H1 (cell line): ENCODE measurements around the gene HOXA11. TPM values are rescaled to one million over a fixed set of nuclear protein-coding genes. Genes with fewer than 3 reads are reported as not detected.

Source experiments
- CTCF ChIA-PET: fragments of 300-600 bp; sonication (Branson Sonifier 250); formaldehyde crosslinking; loops from one replicate; lab custom pipeline; 2021; ENCODE audit not compliant: partially characterized antibody; lab: Charles Lee
- POLR2A ChIA-PET: fragments of 300-600 bp; sonication (Branson Sonifier 250); formaldehyde crosslinking; loops from one replicate; lab custom pipeline; 2021; ENCODE audit warnings: inconsistent platforms; ENCODE audit not compliant: partially characterized antibody; lab: Charles Lee
- DNase-seq, 2 experiments: peaks; one replicate each; pipeline versions ENCODE4 v3.0.0 to v3.0.0-alpha.2; 2010 to 2022; ENCODE audit warnings: low spot score in 2 of 2, low read depth in 1 of 2, mixed read lengths in 1 of 2
- FAIRE-seq: peaks from 2 replicates; lab custom pipeline; 2011; peaks lifted over from hg19 to GRCh38; lab: Jason Lieb, UNC
- H2AFZ ChIP-seq: 2 replicates; pipeline ENCODE4 v1.8.1; 2012; ENCODE audit warnings: low read length, inconsistent platforms
- H2AK5ac ChIP-seq: 2 replicates; pipeline ENCODE4 v1.6.1; 2013; ENCODE audit warnings: low read depth, low read length
- H2BK120ac ChIP-seq: replicated peaks from 2 replicates; pipeline ENCODE3; 2013; ENCODE audit warnings: low read depth, low read length, inconsistent platforms
- H2BK12ac ChIP-seq: 2 replicates; pipeline ENCODE4 v1.6.1; 2013; ENCODE audit warnings: low read depth, low read length
- H2BK15ac ChIP-seq: 2 replicates; pipeline ENCODE4 v1.6.1; 2013; ENCODE audit warnings: low read length
- H2BK20ac ChIP-seq: 2 replicates; pipeline ENCODE4 v1.6.1; 2013; ENCODE audit warnings: low read length
- H2BK5ac ChIP-seq: 2 replicates; pipeline ENCODE4 v1.6.1; 2013; ENCODE audit warnings: low read depth, low read length
- H3K14ac ChIP-seq: 2 replicates; pipeline ENCODE4 v1.6.1; 2013; ENCODE audit warnings: inconsistent platforms; ENCODE audit not compliant: insufficient read length
- H3K18ac ChIP-seq: 2 replicates; pipeline ENCODE4 v1.6.1; 2013; ENCODE audit warnings: low read length; ENCODE audit errors: extremely low read depth
- H3K23ac ChIP-seq: 2 replicates; pipeline ENCODE4 v1.6.1; 2013; ENCODE audit warnings: inconsistent platforms; ENCODE audit not compliant: insufficient read length
- H3K23me2 ChIP-seq: 2 replicates; pipeline ENCODE4 v1.6.1; 2013; ENCODE audit warnings: low read depth, low read length
- H3K27ac ChIP-seq: 2 replicates; pipeline ENCODE4 v1.6.1; 2011; ENCODE audit warnings: low read depth, low read length, inconsistent platforms
- H3K27me3 ChIP-seq, 4 experiments: replicated peaks in 1 of 4; 1 replicate in 1 of 4; 2 replicates in 3 of 4; pipeline versions ENCODE4 v1.6.1 to v1.8.1; 2011 to 2013; ENCODE audit warnings: low read length in 3 of 4, mild to moderate bottlenecking in 3 of 4, inconsistent platforms in 2 of 4, mixed read lengths in 2 of 4, moderate library complexity in 1 of 4; ENCODE audit not compliant: control insufficient read depth in 3 of 4, insufficient read depth in 3 of 4; ENCODE audit errors: extremely low read depth in 1 of 4
- H3K36me3 ChIP-seq, 4 experiments: 2 replicates each; pipeline versions ENCODE4 v1.6.1 to v1.8.1; 2011 to 2013; ENCODE audit warnings: mild to moderate bottlenecking in 4 of 4, low read length in 3 of 4, moderate library complexity in 2 of 4, control low read depth in 1 of 4, inconsistent platforms in 1 of 4; ENCODE audit not compliant: insufficient read depth in 4 of 4, control insufficient read depth in 2 of 4
- H3K4ac ChIP-seq: replicated peaks from 2 replicates; pipeline ENCODE3; 2013; ENCODE audit warnings: low read length, low read depth, mixed read lengths, inconsistent platforms; ENCODE audit not compliant: insufficient read length
- H3K4me1 ChIP-seq, 4 experiments: replicated peaks in 1 of 4; 1 replicate in 1 of 4; 2 replicates in 3 of 4; pipeline versions ENCODE4 v1.6.1 to v1.8.1; 2011 to 2013; ENCODE audit warnings: low read length in 3 of 4, inconsistent platforms in 2 of 4, mixed read lengths in 1 of 4; ENCODE audit not compliant: insufficient read depth in 4 of 4, control insufficient read depth in 3 of 4
- H3K4me2 ChIP-seq, 2 experiments: 2 replicates each; pipeline versions ENCODE4 v1.6.1 to v1.8.1; 2011 to 2013; ENCODE audit warnings: low read depth in 2 of 2, low read length in 2 of 2, control low read depth in 1 of 2, inconsistent platforms in 1 of 2, mild to moderate bottlenecking in 1 of 2; ENCODE audit not compliant: insufficient read depth in 1 of 2
- H3K4me3 ChIP-seq, 4 experiments: fragments of 200-600, 300-600 bp in 1 of 4; sonication (generic), shearing (Covaris generic), sonication (Bioruptor Twin) in 1 of 4; 2 replicates each; pipeline versions ENCODE4 v1.5.1 to v1.8.1; 2011 to 2016; ENCODE audit warnings: low read length in 4 of 4, low read depth in 3 of 4, control low read depth in 2 of 4, inconsistent platforms in 2 of 4, mild to moderate bottlenecking in 2 of 4, mixed read lengths in 1 of 4, moderate library complexity in 1 of 4; ENCODE audit not compliant: insufficient read depth in 2 of 4; ENCODE audit errors: extremely low read depth in 1 of 4
- H3K56ac ChIP-seq: replicated peaks from 2 replicates; pipeline ENCODE3; 2013; ENCODE audit warnings: low read depth, mild to moderate bottlenecking, mixed read lengths, low read length, inconsistent platforms; ENCODE audit not compliant: insufficient read length
- H3K79me1 ChIP-seq: 2 replicates; pipeline ENCODE4 v1.6.1; 2013; ENCODE audit warnings: low read depth, low read length, control low read depth
- H3K79me2 ChIP-seq, 2 experiments: 2 replicates each; pipeline versions ENCODE4 v1.6.1 to v1.8.1; 2012 to 2013; ENCODE audit warnings: low read length in 2 of 2, mild to moderate bottlenecking in 2 of 2, inconsistent platforms in 1 of 2; ENCODE audit not compliant: insufficient read depth in 2 of 2, control insufficient read depth in 1 of 2
- H3K9ac ChIP-seq, 4 experiments: replicated peaks in 1 of 4; 1 replicate in 1 of 4; 2 replicates in 3 of 4; pipeline versions ENCODE4 v1.6.1 to v1.8.1; 2011 to 2013; ENCODE audit warnings: low read depth in 3 of 4, low read length in 3 of 4, control low read depth in 2 of 4, mild to moderate bottlenecking in 2 of 4, moderate library complexity in 2 of 4, inconsistent platforms in 1 of 4; ENCODE audit errors: extremely low read depth in 1 of 4
- H3K9me3 ChIP-seq, 2 experiments: 2 replicates each; pipeline versions ENCODE4 v1.6.1 to v1.8.1; 2012 to 2013; ENCODE audit warnings: mild to moderate bottlenecking in 2 of 2, moderate library complexity in 2 of 2, control low read depth in 1 of 2, inconsistent platforms in 1 of 2, low read depth in 1 of 2, low read length in 1 of 2, mixed read lengths in 1 of 2; ENCODE audit not compliant: insufficient read depth in 2 of 2
- H4K20me1 ChIP-seq, 2 experiments: replicated peaks in 1 of 2; 2 replicates each; pipeline versions ENCODE3 to v1.8.1; 2011 to 2013; ENCODE audit warnings: inconsistent platforms in 2 of 2, low read length in 2 of 2, mild to moderate bottlenecking in 1 of 2; ENCODE audit not compliant: insufficient read depth in 2 of 2, control insufficient read depth in 1 of 2
- H4K5ac ChIP-seq: 2 replicates; pipeline ENCODE4 v1.6.1; 2013; ENCODE audit warnings: low read length, low read depth, mixed read lengths, inconsistent platforms; ENCODE audit not compliant: insufficient read length
- H4K8ac ChIP-seq: 2 replicates; pipeline ENCODE4 v1.8.0; 2013; ENCODE audit warnings: mild to moderate bottlenecking, moderate library complexity, low read length, inconsistent platforms; ENCODE audit not compliant: insufficient read depth; ENCODE audit errors: extremely low read depth
- H4K91ac ChIP-seq: replicated peaks from 2 replicates; pipeline ENCODE3; 2013; ENCODE audit warnings: low read length, mixed read lengths, inconsistent platforms; ENCODE audit not compliant: insufficient read length
- CHD1 ChIP-seq: IDR thresholded peaks from 2 replicates; pipeline ENCODE4 v1.6.1; 2012; ENCODE audit warnings: low read depth, low read length, improper control_type of control experiment
- CREB1 ChIP-seq: IDR thresholded peaks from 2 replicates; pipeline ENCODE4 v1.6.1; 2012; ENCODE audit warnings: inconsistent platforms
- EZH2 ChIP-seq: fragments of 200-600 bp; sonication (generic); IDR thresholded peaks from 2 replicates; pipeline ENCODE4 v1.7.1; 2012; ENCODE audit warnings: low read depth, mild to moderate bottlenecking, moderate library complexity, low read length, inconsistent platforms; ENCODE audit not compliant: severe bottlenecking
- PHF8 ChIP-seq: fragments of 200-600 bp; sonication (generic); conservative IDR thresholded peaks from 2 replicates; pipeline ENCODE4 v1.7.1; 2012; ENCODE audit warnings: low read depth, mild to moderate bottlenecking, inconsistent platforms, low read length, moderate library complexity
- POU5F1 ChIP-seq: IDR thresholded peaks from 2 replicates; pipeline ENCODE4 v1.6.1; 2011; ENCODE audit warnings: low read depth, mild to moderate bottlenecking, low read length, moderate library complexity
- SUZ12 ChIP-seq: fragments of 200-600 bp; sonication (generic); IDR thresholded peaks from 2 replicates; pipeline ENCODE4 v1.6.1; 2012; ENCODE audit warnings: mild to moderate bottlenecking, inconsistent platforms, low read length, moderate library complexity, mixed read lengths
- WGBS, 2 experiments: shearing (Covaris generic) in 1 of 2; methylation state at CpG; one replicate each; pipeline versions ENCODE4 v1.1.6 to v1.1.7; 2013 to 2015; ENCODE audit warnings: low lambda C conversion rate in 2 of 2, mixed read lengths in 2 of 2, inconsistent platforms in 1 of 2, low coverage in 1 of 2, missing lambda C conversion rate in 1 of 2; ENCODE audit not compliant: insufficient replicate concordance in 2 of 2, insufficient coverage in 1 of 2, insufficient read length in 1 of 2; ENCODE audit errors: extremely low coverage in 1 of 2, missing lambda C conversion rate in 1 of 2; 5-methylcytosine and 5-hydroxymethylcytosine counted together
- polyA plus RNA-seq, 7 experiments: library from polyadenylated mRNA; depleted of rRNA in 3 of 7; stranded (reverse) in 5 of 7; unstranded in 2 of 7; fragments of >200 nt in 5 of 7; fragments of 200-250 nt in 2 of 7; gene quantifications; 1 replicate in 5 of 7; 2 replicates in 1 of 7; 4 replicates in 1 of 7; pipeline versions ENCODE4 v1.2.1 to v1.2.3, GENCODE V29; 2011 to 2013; ENCODE audit warnings: missing spikeins in 2 of 7, mixed read lengths in 2 of 7
- total RNA-seq: library from RNA; stranded (reverse); fragmentation: NEBNext Ultra II Directional; extraction: Animal tissue kit (Norgen Biotek cat#: 25700); gene quantifications from 2 replicates; pipeline ENCODE4 v1.2.1, GENCODE V29; 2021

The HOXA11 gene
- total and polyA plus RNA-seq, 2 of the 8 experiments (the other 6 are each of a cell fraction or from before 2014, with no cell fraction given), result not detected

GRCh38 chr7:27148756-27149641, 36.0 kb downstream of the HOXA11 start:
- no peak overlapping the region for H2BK5ac ChIP-seq
- peaks cover 97 to 100% (median 100%) of the 10 kb centered on the region in 4 experiments for H3K27me3 ChIP-seq
- no peak overlapping the region for H2BK20ac ChIP-seq
- peak overlapping the region in 1 of 2 experiments; percentile 40; a peak in 1 of 4 replicates for H3K4me2 ChIP-seq
- no peaks in the 10 kb centered on the region; a peak in 1 of 8 replicates for H3K36me3 ChIP-seq
- H4K20me1 ChIP-seq, result peaks cover 24 to 42% of the 10 kb centered on the region in 2 experiments
- no peak overlapping the region for H2AK5ac ChIP-seq
- no peaks in the 10 kb centered on the region for H3K79me1 ChIP-seq
- no peak overlapping the region for H2AFZ ChIP-seq
- POLR2A ChIA-PET, result no interaction called here
- no peak overlapping the region for H3K4ac ChIP-seq
- H2BK120ac ChIP-seq, result no peak overlapping the region
- DNase-seq (peak in 1 of 2 experiments; percentile 46), FAIRE-seq (no peak)
- H3K9ac ChIP-seq, result no peak overlapping the region
- H3K79me2 ChIP-seq, result no peaks in the 10 kb centered on the region
- no peak overlapping the region for H3K27ac ChIP-seq
- no peak overlapping the region for H3K23ac ChIP-seq
- CTCF ChIA-PET, result interaction anchor here (0.7 to 12.5 kb wide), 17 partner anchors 8 to 779 kb away, joined by 3 to 123 read pairs (median 5); partner anchors contain the start of genes HOXA1, HOXA7 and HOXA9
- peaks cover 2% of the 10 kb centered on the region; the same call in 1 of the 2 replicates for H3K23me2 ChIP-seq
- H3K4me1 ChIP-seq, result peaks cover 0 to 6% (median 3%) of the 10 kb centered on the region in 4 experiments; a peak in 3 of 7 replicates
- no peak overlapping the region for H3K18ac ChIP-seq
- H3K56ac ChIP-seq, result no peak overlapping the region
- WGBS, 2 experiments, result 24% methylated on average over 30 of the region's 30 CpGs; no CpG with 5 or more reads in 1 of the 2 experiments
- no peak overlapping the region for H4K91ac ChIP-seq
- TF ChIP-seq PHF8 (no peak), EZH2 (peak; percentile 86), CHD1 (no peak), CREB1 (no peak), SUZ12 (peak; percentile 92), POU5F1 (no peak)
- H3K14ac ChIP-seq, result no peak overlapping the region
- H4K8ac ChIP-seq, result no peak overlapping the region
- H3K4me3 ChIP-seq, result no peak overlapping the region
- no peak overlapping the region for H2BK12ac ChIP-seq
- no peak overlapping the region for H2BK15ac ChIP-seq
- peaks cover 0 to 3% of the 10 kb centered on the region in 2 experiments; a peak in 1 of 4 replicates for H3K9me3 ChIP-seq
- H4K5ac ChIP-seq, result no peak overlapping the region
